Measurements from ENCODE around the gene PDGFRB.

The PDGFRB gene

DNA sequence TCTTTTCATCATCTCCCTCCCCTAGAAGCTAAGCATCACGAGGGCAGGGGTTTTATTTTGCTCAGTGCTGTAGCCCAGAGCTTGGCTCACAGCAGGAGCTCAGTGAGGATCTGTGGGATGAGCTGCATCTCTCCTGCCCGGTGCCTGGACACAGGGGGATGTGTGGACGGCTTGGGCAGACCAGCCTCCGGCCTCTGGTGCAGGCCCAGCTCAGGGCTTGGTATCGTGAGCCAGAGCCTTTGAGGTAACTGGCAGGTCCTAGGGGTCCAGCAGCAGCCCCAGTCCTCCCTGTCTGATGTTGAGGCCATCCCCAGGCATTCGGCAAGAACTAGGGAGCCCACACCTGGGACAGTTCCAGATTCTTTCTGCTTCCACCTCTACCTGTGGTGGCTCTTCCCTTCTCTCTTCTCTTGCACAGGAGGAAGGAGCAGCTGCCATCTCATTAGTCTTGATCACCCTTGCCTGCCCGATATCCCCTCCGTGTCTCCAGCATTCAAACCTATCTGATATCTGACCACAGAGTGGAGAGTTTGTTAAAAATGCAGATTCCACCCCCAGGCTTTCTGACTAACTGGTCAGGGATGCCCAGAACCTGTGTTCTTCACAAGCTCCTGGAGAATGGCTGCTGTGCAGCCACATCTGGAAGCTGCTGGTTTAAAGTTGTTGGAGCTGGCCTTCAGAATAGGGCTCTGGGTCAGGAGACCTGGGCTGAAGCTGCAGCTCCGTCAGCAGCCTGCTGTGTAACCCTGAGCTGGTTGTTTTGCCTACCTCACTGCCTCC lies 26.3 kb upstream of the PDGFRB start:
- DNase-seq (ENCODE audit: low read depth) = no peak

DNA sequence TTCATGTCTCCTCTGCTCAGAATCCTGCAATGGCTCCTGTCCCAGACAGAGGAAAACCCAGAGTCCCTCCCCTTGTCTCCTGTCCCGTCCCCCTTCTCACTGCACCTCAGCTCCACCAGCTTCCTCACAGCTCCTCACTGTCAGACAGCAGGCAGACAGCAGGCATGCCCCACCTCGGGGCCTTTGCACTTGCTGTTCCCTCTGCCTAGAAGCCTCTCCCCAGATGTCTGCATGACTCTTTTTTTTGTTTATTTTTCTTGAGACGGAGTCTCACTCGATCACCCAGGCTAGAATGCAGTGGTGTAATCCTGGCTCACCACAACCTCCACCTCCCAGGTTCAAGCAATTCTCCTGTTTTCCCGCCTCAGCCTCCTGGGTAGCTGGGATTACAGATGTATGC lies 25.4 kb upstream of the PDGFRB start:
- DNase-seq (ENCODE audit: low read depth) = no peak

DNA sequence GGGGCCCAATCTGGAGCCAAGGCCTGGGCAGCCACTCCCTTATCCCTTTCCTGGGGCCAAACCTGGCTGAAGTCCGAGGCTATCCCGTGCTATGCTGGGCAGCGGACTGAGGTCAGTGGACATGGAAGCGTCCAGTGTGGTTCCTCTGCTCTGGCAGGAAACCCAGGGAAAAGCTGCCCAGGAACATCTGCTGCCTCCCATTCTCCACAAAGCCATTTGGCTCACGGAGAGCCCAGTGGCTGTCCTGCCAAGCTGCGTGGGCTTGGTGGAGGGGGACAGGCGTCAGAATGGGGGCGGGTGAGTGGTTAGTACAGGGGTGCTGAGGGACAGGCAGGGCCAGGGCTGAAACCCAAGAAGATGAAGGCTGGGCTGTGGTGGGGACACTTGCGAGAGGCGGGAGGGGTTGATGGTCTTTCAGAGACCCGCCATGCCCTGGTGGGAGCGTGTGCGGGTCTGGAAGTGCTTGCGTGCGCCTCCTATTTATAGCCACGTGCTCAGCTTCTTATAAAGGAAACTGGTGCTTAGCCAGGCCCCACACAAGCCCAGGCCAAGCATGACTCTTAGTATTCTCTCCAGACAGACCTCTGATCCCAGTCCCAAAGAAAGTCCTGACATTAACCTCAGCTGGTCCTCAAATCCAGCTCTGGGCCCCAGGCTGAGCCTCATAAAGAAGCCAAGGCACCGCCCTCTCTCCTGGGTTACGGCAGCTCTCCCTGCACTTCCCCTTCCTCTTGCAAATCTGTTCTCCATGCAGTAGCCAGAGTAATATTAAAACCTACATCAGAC lies 24.8 kb upstream of the PDGFRB start:
- no peak for DNase-seq (ENCODE audit: low read depth)

DNA sequence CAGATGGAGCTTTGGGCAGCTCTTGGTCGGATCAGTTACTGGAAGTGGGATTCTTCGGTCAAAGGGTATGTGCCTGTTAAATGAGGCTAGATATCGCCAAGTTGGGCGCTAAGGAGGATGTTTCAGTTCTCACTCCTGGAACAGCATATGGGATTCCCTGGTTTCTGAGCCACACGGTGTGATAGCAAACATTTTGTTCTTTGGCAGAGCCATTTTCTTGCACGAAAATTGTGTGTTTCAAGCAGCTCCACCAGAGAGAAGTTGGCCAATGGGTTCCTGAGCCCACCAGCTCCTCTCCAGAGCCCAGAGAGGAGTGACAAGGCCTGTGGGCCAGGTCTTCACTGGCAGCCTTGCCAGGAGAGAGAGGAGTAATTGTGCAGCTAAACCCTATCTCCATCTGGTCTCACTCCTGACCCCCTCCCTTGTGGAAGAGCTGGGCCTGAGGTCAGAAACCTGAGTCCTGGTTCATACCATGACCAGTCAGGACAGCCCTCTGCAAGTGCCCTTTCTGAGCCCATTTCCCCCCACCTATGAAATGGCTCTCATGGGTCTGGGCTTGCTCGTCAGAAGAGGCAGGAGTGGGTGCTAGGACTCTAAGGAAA lies 23.5 kb upstream of the PDGFRB start:
- DNase-seq (ENCODE audit: low read depth) = no peak

DNA sequence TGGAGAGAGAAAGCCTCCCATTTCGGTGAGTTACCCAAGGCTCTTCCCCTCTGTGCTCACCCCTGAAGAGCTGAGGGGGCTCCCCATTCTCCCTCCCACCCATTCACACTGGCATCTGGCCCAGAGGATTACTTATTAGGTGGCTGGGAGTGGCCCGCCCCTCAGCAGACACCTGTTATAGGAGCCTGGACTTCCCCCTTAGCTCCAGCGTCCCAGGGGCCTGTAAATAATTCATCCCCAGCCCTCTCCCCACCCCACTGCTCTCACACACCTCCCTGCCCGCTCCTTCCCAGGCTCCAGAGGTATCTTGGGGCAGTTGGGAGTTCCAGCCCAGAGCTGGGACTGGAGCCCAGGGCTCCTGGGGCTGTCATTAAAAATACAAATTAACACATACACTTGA lies 22.6 kb upstream of the PDGFRB start:
- DNase-seq (ENCODE audit: low read depth) = no peak

DNA sequence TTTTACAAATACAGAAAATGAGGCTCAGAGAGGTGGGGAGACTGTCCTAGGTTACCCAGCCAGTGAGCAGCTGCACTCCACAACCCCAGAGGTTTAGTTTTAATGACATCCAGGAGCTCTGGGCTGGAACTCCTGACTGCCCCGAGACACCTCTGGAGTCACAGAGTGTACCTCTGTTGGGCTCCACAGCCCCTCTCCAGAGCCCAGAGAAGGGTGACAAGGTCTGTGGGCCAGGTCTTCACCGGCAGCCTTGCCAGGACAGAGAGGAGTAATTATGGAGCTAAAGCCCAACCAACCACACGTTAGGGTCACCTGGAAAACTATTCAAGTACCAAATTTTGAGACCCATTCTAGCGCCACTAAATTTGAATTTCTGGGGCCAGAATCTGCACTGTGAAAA lies 22.1 kb upstream of the PDGFRB start:
- DNase-seq (ENCODE audit: low read depth) = no peak

DNA sequence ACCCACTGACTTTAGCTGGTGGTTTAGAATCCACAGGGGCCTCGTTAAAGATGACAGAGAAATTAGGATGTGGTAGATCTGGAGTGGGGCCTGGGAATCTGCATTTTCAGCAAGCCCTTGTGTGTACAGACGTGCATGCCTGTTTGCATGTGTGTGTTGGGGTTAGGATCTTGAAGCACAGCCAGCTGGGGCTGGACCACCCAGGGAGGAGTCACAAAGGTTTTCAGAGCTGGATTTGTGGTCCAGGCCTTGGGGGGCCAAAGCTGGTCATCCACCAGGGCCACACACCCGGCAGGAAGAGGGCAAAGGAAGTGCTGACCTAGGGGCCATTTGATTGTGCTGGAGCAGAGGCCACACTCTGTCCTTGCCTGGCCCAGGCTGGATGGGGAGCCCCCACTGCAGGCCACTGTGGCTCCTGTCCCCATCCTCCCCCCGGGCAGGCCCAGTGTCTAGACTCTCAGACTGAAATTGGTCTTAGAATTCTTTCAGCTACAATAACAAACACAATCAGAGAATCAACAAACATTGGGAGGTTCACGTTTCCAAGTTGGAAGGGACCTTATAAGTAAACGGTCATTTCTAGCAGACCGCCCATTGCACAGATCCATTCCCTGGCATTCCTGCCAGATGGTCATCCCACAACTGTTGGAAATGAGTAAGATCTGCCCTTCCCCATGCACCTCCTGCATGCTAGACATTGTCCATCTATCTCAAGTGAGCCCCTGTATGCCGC lies 21.3 kb upstream of the PDGFRB start:
- DNase-seq (ENCODE audit: low read depth) = no peak

DNA sequence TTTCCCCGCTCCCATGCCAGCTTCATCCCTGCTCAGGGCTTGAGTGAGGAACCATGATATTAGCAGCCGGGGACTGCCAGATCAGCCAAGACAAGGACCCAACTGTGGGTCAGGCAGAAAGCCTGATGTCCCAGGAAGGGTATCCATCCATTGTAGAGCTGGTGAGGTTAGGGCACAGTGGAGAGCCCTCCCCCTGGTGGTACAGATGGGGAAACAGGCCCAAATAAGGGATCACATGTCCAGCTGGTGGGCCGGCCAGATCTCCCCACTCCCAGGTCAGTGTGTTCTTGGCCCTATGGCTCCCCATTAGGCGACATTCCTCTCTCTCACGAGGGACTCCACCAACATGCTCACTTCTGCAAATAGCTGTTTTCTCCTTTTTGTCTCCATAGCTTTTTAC lies 19.9 kb upstream of the PDGFRB start:
- DNase-seq (ENCODE audit: low read depth) = no peak

DNA sequence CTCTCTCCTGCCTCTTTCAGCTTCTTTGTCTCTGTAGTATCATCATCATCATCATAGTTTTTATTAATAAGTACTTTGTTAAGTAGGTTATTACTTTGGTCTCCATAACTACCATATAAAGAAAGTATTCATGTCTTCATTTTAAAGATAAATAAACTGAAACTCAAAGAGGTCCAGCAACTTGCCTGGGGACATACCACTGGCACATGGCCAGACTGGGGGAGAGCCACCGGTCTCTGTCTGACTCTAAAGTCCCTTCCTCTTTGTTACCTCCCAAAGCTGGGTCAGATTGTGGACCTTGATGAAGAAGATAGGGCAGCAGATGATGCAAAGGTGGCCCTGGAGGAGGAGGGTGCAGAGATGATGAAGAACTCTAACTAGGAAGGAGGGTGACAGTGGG lies 19.4 kb upstream of the PDGFRB start:
- no peak for DNase-seq (ENCODE audit: low read depth)

DNA sequence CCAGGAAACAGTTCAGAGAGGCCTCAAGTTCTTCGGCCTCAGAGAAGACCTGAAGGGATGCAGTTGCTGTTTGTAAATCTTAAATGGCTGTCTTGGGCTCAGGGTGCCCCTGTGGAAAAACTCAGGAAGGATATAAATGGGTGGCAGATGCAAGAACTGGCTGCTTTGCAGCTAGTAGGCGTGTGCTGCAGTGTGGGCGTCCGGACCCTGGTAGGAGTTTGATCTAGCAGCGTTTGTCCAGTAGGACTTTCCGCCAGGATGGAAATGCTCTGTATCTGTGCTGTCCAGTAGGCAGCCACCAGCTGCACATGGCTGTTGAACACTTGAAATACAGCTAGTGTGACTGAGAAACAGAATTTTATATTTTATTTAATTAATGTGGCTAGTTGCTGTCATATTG lies 18.6 kb upstream of the PDGFRB start:
- DNase-seq (ENCODE audit: low read depth) = no peak

DNA sequence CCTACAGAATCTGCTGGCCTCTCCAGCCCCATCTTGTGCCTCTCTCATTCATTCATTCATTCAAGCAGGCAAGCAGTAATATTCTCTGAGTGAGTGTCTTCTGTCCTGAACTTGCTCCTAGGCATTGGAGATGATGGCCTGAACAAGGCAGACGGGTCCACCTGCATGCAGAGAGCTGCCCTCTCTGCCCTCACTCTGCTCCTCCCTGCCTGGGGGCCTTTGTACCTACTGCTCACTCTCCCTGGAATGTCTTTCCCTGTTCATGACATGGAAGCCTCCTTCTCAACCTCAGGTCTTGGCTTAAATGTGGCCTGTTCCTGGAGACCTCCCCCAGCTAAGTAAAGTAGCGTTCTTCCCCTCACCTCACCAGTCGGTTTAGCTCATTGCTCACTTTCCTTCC lies 17.5 kb upstream of the PDGFRB start:
- no peak for DNase-seq (ENCODE audit: low read depth)

DNA sequence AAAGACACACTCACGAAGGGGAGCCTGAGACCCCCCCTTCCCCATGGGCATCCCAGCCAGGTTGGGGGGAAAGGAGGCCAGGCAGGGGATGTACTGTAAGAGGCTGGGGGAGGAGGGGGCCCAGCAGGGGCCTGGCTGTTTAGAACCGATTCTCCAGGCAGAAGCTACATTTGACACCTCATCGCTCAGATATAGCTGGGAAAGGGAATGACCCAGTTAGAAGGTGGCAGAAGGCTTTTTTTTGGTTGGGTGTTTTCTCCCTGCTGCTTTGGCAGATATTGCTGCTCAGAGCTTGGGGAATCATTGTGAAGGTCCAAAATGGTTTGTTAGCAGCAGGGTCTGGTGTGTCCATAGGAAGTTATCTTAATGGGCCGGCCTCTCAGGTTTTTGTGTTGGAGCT lies 16.9 kb upstream of the PDGFRB start:
- DNase-seq (ENCODE audit: low read depth) = no peak

DNA sequence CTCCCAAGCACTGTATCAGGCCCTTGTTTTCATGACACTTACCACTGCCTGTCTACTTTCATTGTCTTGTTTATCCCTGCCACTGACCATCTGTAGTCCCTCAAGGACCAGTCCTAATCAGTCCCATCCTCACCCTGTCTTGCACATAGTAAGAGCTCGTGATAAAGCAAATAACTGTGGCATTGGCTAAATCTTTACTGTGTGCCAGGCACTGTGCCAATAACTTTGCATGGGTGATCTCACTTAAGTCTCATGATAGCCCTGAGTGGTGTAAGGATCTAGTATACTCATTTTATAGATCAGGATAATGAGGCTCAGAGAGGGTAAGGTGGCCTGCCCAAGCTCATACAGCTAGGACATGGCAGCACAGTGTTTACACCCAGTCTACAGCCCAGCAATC lies 16.5 kb upstream of the PDGFRB start:
- no peak for DNase-seq (ENCODE audit: low read depth)

DNA sequence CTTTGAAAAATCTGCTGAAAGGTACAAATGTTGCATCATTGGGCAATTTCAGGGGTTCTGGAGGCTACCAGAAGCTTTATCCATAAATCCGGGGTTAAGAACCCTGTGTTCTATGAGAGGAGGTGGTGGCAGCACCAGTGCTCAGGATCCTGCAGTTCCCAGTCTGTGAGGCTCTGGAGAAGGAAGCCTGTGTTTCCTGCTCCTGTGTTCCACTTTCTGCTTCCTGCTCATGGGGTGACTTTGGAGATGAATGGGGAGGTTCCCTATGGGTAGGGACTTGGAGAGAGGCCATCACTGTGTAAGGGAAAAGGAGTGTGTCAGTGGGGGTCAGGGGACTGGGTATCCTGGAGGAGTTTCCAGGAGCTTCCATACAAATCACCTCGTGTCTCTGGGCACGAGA lies 13.2 kb upstream of the PDGFRB start:
- no peak for DNase-seq (ENCODE audit: low read depth)

DNA sequence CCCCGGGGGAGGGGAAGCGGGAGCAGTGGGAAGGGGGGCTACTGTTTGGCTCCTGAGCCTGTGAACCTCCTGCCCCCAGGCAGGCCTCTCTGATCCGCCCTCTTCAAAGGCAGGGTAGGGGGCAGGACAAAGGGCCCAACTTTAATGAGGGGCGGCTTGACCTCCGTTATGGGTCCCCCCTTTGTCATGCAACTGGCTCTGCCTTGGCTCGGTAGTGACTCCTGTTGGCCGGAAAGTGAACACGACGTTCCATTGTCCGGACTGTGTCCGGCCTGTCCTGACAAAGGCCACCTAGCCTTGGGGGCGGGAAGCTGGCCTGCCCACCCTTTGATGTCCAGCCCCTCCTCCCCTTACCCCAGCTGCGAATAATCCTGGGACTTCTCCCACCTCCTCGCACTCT lies 12.3 kb upstream of the PDGFRB start:
- no peak for DNase-seq (ENCODE audit: low read depth)

DNA sequence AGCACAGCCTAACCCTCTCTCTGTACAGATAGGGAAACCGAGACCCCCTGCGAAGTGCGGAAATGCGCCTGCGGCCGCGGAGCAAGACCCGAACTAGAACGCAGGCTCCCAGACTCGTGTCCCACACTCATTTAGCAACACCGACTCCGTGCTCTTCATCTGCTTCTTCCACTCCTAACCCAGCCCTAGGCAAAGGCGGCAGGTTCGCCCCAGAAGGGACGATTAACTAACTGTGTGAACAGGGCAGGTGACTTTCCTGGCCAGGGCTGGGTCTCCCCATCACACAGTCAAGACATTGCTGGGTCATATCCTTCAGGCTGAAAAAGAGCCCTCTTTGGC lies 11.8 kb upstream of the PDGFRB start:
- DNase-seq (ENCODE audit: low read depth) = no peak

DNA sequence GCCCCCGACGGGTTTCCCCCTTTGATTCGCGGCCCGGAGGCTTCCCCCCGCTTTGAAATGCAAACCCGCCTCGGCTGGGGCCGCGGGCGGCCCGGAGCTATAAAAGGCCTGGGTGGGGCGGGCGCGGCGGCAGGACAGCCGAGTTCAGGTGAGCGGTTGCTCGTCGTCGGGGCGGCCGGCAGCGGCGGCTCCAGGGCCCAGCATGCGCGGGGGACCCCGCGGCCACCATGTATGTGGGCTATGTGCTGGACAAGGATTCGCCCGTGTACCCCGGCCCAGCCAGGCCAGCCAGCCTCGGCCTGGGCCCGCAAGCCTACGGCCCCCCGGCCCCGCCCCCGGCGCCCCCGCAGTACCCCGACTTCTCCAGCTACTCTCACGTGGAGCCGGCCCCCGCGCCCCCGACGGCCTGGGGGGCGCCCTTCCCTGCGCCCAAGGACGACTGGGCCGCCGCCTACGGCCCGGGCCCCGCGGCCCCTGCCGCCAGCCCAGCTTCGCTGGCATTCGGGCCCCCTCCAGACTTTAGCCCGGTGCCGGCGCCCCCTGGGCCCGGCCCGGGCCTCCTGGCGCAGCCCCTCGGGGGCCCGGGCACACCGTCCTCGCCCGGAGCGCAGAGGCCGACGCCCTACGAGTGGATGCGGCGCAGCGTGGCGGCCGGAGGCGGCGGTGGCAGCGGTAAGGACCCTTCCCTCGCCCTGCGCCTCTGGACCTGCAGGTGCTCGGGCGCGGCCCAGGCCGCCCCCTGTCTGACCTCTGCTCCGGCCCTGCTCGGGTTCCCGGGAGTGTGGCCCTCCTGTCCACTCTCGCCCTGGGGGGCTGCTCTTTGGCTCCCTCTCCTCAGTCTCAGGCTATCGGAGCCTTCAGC lies 11.2 kb upstream of the PDGFRB start, which contains the start of gene CDX1:
CDX1 (plus strand) TSS at position 129 of the 862 bp plus-strand sequence; CDS start at position 228, 99 bp downstream.
- no peak for DNase-seq (ENCODE audit: low read depth)

DNA sequence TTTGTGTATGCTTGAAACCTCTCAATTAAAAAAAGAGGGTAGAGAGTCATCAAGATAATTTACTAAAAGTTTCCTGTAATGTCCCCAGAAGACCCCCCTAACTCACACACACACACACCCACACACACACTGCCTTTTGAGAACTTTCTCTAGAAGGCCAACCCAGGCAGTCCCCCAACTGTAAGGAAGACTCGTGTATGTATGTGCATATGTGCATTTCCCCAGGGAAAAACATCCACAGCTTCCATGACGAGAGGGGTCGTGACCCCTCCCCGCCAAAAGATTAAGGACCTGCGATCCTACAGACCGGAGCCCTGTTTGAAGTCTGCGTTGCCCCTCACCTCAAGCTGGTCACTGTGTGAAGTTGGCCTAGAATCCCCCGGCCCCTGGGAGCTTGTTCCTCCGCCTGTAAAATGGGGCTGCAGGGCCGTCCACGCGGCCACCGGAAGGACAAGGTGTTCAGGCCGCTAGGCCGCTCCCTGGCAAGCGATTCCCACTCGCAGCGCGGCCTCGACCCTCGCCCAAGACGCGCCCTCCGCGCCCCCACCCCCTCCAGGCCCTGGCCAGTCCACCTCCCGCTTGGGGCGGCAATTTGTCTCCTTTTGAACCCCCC lies 10.5 kb upstream of the PDGFRB start:
- no peak for DNase-seq (ENCODE audit: low read depth)

DNA sequence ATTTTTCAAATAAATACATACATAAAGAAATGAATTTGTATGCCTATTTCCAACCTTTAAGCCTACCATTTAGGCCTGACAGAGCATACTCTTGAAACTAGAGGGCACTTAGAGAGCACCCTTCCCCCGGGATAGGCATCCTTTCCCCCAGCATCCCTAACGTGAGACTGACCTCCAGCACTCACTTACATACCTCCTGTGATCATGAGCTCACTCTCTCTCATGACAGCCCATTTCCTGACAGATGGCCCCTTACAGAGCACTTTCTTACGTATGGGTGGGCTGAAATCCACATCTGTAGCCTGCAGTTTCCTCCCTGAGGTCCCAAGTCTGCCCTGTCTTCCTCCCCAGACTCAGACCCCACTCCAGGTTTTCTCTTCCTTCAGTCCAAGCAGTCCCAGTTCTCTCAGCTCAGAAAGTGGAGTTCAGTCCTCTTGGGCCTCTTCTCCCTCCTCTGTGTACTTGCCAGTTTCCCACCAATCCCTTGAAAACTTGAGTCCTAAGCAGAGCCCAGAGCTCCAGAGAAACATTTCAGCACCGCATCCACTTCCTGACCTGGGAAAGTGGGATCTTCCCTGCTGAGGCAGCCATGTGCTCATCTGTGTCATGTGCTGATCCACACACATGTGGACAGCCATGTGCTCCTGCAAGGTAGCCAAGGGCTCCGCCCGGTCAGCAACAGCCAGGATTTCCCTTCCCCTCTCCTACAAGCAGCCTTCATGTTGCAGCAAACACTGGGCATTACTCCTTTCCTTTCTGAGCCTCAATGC lies 8.8 kb upstream of the PDGFRB start:
- no peak for DNase-seq (ENCODE audit: low read depth)

DNA sequence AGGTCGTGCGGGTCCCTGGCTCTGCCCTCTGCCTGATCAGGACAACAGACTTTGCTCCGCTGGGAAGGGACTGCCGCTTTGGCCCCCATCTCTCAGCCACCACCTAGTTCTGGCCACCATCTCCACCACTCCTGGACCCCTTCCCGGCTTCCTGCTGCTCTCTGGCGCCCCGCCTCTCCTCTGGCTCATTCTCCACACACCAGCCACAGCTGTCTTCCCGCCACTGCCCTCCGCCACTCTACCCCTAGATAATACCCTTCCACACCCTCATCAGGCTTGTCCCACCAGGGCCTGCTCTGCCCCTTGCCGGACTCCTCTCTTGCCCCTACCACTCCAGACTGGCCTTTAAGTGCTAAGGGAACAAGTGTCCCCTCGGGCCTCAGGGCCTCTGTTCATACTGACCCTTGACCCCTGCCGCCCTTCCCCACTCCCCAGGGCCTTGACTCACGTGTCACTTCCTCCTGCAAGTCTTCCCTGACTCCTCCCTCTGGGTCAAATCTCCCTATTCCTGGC lies 8.0 kb upstream of the PDGFRB start:
- no peak for DNase-seq (ENCODE audit: low read depth)
